ENCODE results near the gene WDR72. TPM values are rescaled to one million over a fixed set of nuclear protein-coding genes. Genes with fewer than 3 reads are reported as not detected.

The WDR72 gene
- total and polyA plus RNA-seq, 4 experiments from 2014 or later: not detected

- DNase-seq: no peak
- Histone ChIP-seq H3K36me3 (ENCODE audit: insufficient read depth, low read length) (no peaks in the 10 kb centered on the region), H3K27ac (ENCODE audit: low read depth, low read length) (no peak overlapping the region), H3K9me3 (ENCODE audit: control insufficient read depth in 1 of 2, low read length in 2 of 2) (no peaks in the 10 kb centered on the region), H3K4me1 (ENCODE audit: insufficient read depth, low read length) (no peaks in the 10 kb centered on the region), H3K4me3 (ENCODE audit: low read length in 2 of 2) (no peak overlapping the region), H3K27me3 (ENCODE audit: insufficient read depth, low read length) (no peaks in the 10 kb centered on the region)
- POLR2A ChIA-PET (ENCODE audit: partially characterized antibody): no interaction called here
- Mint-ChIP-seq H3K4me1 (no peaks in the 10 kb centered on the region), H3K36me3 (no peaks in the 10 kb centered on the region), H3K27me3 (no peaks in the 10 kb centered on the region), H3K4me3 (no peak overlapping the region), H3K27ac (no peak overlapping the region), H3K9me3 (peaks cover 0 to 13% (median 7%) of the 10 kb centered on the region in 8 donors)
- CTCF ChIA-PET (ENCODE audit: partially characterized antibody): no interaction called here
- intact Hi-C loops (cut with micrococcal nuclease): no loop called here
Measured at GRCh38 chr15:53472883-53473282, 286.6 kb downstream of the WDR72 start.

GRCh38 chr15:53472210-53472609 lies 287.3 kb downstream of the WDR72 start:
- H3K9me3 Mint-ChIP-seq: peaks cover 0 to 13% (median 7%) of the 10 kb centered on the region in 8 donors
- H3K4me1 Mint-ChIP-seq: no peaks in the 10 kb centered on the region
- H3K27me3 ChIP-seq (ENCODE audit: insufficient read depth, low read length): no peaks in the 10 kb centered on the region
- H3K4me3 Mint-ChIP-seq: no peak overlapping the region
- no peak for DNase-seq
- no peaks in the 10 kb centered on the region for H3K27me3 Mint-ChIP-seq
- H3K9me3 ChIP-seq (ENCODE audit: control insufficient read depth in 1 of 2, low read length in 2 of 2): no peaks in the 10 kb centered on the region
- no peaks in the 10 kb centered on the region for H3K4me1 ChIP-seq (ENCODE audit: insufficient read depth, low read length)
- H3K27ac ChIP-seq (ENCODE audit: low read depth, low read length): no peak overlapping the region
- ChIA-PET CTCF (ENCODE audit: partially characterized antibody) (no interaction called here), POLR2A (ENCODE audit: partially characterized antibody) (no interaction called here)
- H3K36me3 ChIP-seq (ENCODE audit: insufficient read depth, low read length): no peaks in the 10 kb centered on the region
- no peak overlapping the region for H3K4me3 ChIP-seq (ENCODE audit: low read length in 2 of 2)
- intact Hi-C loops (cut with micrococcal nuclease): no loop called here
- H3K36me3 Mint-ChIP-seq: no peaks in the 10 kb centered on the region
- H3K27ac Mint-ChIP-seq: no peak overlapping the region

DNA sequence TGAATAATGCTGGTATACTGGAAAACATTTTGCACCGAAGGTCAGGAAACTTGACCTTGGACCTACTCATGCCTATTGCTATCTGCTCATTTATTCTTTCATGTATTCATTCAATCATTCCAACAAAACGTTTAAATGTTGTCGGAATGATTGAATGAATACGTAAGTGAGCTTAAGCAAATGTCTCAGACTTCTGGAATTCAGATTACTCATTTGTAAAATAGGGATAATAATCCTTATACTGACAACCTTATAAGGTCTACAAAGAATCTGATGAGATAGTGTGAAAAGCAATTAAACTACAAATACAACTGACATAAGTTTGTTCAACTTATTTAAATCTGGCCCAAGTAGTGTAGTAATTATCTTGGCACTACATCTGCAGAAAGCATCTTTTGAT lies 288.7 kb downstream of the WDR72 start:
- DNase-seq: no peak
- Mint-ChIP-seq H3K4me1 (no peaks in the 10 kb centered on the region), H3K27ac (no peak overlapping the region), H3K27me3 (no peaks in the 10 kb centered on the region), H3K36me3 (no peaks in the 10 kb centered on the region), H3K4me3 (no peak overlapping the region), H3K9me3 (peaks cover 0 to 13% (median 7%) of the 10 kb centered on the region in 8 donors)
- Histone ChIP-seq H3K9me3 (ENCODE audit: control insufficient read depth in 1 of 2, low read length in 2 of 2) (no peaks in the 10 kb centered on the region), H3K27me3 (ENCODE audit: insufficient read depth, low read length) (no peaks in the 10 kb centered on the region), H3K4me3 (ENCODE audit: low read length in 2 of 2) (no peak overlapping the region), H3K27ac (ENCODE audit: low read depth, low read length) (no peak overlapping the region), H3K36me3 (ENCODE audit: insufficient read depth, low read length) (no peaks in the 10 kb centered on the region), H3K4me1 (ENCODE audit: insufficient read depth, low read length) (no peaks in the 10 kb centered on the region)
- CTCF ChIA-PET (ENCODE audit: partially characterized antibody): interaction anchor here (0.8 kb wide), 1 partner anchor 16 kb away, joined by 3 read pairs; no protein-coding TSS in a partner anchor
- intact Hi-C loops (cut with micrococcal nuclease): no loop called here
- POLR2A ChIA-PET (ENCODE audit: partially characterized antibody): no interaction called here

- no peaks in the 10 kb centered on the region for H3K4me1 Mint-ChIP-seq
- Histone ChIP-seq H3K4me1 (ENCODE audit: insufficient read depth, low read length) (no peaks in the 10 kb centered on the region), H3K9me3 (ENCODE audit: control insufficient read depth in 1 of 2, low read length in 2 of 2) (no peaks in the 10 kb centered on the region), H3K4me3 (ENCODE audit: low read length in 2 of 2) (no peak overlapping the region), H3K27me3 (ENCODE audit: insufficient read depth, low read length) (no peaks in the 10 kb centered on the region), H3K36me3 (ENCODE audit: insufficient read depth, low read length) (no peaks in the 10 kb centered on the region), H3K27ac (ENCODE audit: low read depth, low read length) (no peak overlapping the region)
- H3K9me3 Mint-ChIP-seq: peaks cover 0 to 13% (median 7%) of the 10 kb centered on the region in 8 donors
- DNase-seq: no peak
- H3K27me3 Mint-ChIP-seq: no peaks in the 10 kb centered on the region
- ChIA-PET POLR2A (ENCODE audit: partially characterized antibody) (no interaction called here), CTCF (ENCODE audit: partially characterized antibody) (no interaction called here)
- no peak overlapping the region for H3K4me3 Mint-ChIP-seq
- intact Hi-C loops (cut with micrococcal nuclease): no loop called here
- H3K36me3 Mint-ChIP-seq: no peaks in the 10 kb centered on the region
- no peak overlapping the region for H3K27ac Mint-ChIP-seq
Measured at GRCh38 chr15:53469422-53469821, 290.0 kb downstream of the WDR72 start.

Other genes with a start within 250 kb of the WDR72 start
- gene UNC13C, start 218.8 kb upstream of the WDR72 start, total RNA-seq: not detected
- not detected for gene UNC13C, start 218.8 kb upstream of the WDR72 start, polyA plus RNA-seq